Stomach smooth muscle (tissue), 2 donors: ENCODE data around the gene SETD5.

Experiments used
- H3K27ac ChIP-seq: one replicate; pipeline ENCODE4 v1.7.0; 2013; ENCODE audit warnings: mild to moderate bottlenecking, low read length, inconsistent platforms
- H3K27me3 ChIP-seq, 2 donors: one replicate each; pipeline ENCODE4 v1.7.0; 2013; ENCODE audit warnings: low read length in 2 of 2; ENCODE audit not compliant: insufficient read depth in 2 of 2, control insufficient read depth in 1 of 2
- H3K36me3 ChIP-seq, 2 donors: one replicate each; pipeline ENCODE4 v1.7.0; 2013; ENCODE audit warnings: low read length in 2 of 2; ENCODE audit not compliant: control insufficient read depth in 2 of 2, insufficient read depth in 2 of 2
- H3K4me1 ChIP-seq: one replicate; pipeline ENCODE4 v1.7.0; 2013; ENCODE audit warnings: low read length; ENCODE audit not compliant: control insufficient read depth, insufficient read depth
- H3K4me3 ChIP-seq, 2 donors: one replicate each; pipeline ENCODE4 v1.7.0; 2013; ENCODE audit warnings: low read length in 2 of 2
- H3K9ac ChIP-seq, 2 donors: one replicate each; pipeline ENCODE4 v1.7.0; 2013; ENCODE audit warnings: low read length in 2 of 2, mild to moderate bottlenecking in 1 of 2
- H3K9me3 ChIP-seq, 2 donors: one replicate each; pipeline ENCODE4 v1.7.0; 2013; ENCODE audit warnings: low read length in 2 of 2; ENCODE audit not compliant: control insufficient read depth in 2 of 2
- donor health status: healthy.
- donor health status: Pancreatic carcinoma.

The SETD5 gene

DNA sequence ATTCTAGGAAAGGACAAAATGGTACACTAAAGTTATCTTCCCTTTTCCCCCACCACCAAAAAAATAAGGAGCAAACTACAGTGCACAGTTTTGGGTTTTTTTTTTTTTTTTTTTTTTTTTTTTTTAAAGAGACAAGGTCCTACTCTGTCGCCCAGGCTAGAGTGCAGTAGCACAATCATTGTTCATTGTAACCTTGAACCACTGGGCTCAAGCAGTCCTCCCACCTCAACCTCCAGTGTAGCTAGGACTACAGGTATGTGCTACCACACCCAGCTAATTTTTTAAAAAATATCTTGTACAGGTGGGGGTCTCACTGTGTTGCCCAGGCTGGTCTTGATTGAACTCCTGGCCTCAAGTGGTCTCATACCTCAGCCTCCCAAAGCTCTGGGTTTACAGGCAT lies 14.9 kb downstream of the SETD5 start:
- Histone ChIP-seq H3K4me1 (peaks cover 10% of the 10 kb centered on the region), H3K27me3 (no peaks in the 10 kb centered on the region), H3K36me3 (peaks cover 0 to 2% of the 10 kb centered on the region in 2 donors), H3K27ac (no peak overlapping the region), H3K4me3 (peak overlapping the region in 1 of 2 donors; percentile 23), H3K9me3 (no peaks in the 10 kb centered on the region), H3K9ac (no peak overlapping the region)

DNA sequence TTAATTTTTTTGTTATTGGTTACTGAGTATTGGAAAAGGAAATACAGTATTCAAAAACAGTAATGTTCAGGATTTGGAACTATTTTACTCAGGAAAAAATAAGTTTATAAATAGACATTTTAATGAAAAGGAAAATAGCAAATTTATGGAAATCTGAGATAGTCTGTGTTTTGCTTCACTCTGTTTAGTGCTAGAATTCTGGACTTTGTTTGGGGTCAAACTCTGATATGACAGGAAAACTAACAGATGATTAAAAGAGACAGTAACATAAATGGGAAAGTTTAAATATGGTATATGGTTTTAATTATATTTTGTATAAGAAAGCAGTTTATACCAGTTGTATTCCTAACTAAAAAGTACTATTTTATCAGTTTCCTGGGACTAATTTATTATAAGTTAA lies 17.4 kb downstream of the SETD5 start:
- H3K27ac ChIP-seq, result no peak overlapping the region
- no peaks in the 10 kb centered on the region for H3K9me3 ChIP-seq
- H3K27me3 ChIP-seq, result no peaks in the 10 kb centered on the region
- no peak overlapping the region for H3K4me3 ChIP-seq
- peaks cover 0 to 2% of the 10 kb centered on the region in 2 donors for H3K36me3 ChIP-seq
- no peak overlapping the region for H3K9ac ChIP-seq
- H3K4me1 ChIP-seq, result peaks cover 7% of the 10 kb centered on the region

DNA sequence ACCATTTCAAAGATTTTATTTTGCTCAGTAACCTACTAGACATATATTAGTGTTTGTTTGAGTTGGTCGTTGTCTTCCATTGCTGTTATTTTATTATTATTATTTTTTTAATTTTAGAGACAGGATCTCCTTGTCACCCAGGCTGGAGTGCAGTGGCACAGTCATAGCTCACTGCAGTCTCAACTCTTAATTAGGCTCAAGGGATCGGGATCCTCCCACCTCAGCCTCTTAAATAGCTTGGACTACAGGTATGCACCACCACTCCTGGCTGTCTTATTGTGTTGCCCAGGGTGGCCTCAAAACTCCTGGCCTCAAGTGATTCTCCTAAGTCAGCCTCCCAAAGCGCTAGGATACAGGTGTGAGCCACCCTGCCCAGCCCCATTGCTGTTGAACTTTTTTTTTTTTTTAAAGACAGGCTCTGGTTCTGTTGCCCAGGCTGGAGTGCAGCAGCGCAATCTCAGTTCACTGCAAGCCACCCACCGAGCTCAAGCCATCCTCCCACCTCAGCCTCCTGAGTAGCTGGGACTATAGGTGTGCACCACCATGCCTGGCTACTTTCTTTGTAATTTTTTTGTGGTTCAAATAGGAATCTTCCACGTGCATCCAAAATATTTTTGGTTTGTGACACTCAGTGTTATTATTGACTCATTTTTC lies 18.2 kb downstream of the SETD5 start:
- no peak overlapping the region for H3K9ac ChIP-seq
- peaks cover 0 to 2% of the 10 kb centered on the region in 2 donors for H3K36me3 ChIP-seq
- peaks cover 7% of the 10 kb centered on the region for H3K4me1 ChIP-seq
- H3K27me3 ChIP-seq, result no peaks in the 10 kb centered on the region
- H3K9me3 ChIP-seq, result no peaks in the 10 kb centered on the region
- no peak overlapping the region for H3K27ac ChIP-seq
- no peak overlapping the region for H3K4me3 ChIP-seq

DNA sequence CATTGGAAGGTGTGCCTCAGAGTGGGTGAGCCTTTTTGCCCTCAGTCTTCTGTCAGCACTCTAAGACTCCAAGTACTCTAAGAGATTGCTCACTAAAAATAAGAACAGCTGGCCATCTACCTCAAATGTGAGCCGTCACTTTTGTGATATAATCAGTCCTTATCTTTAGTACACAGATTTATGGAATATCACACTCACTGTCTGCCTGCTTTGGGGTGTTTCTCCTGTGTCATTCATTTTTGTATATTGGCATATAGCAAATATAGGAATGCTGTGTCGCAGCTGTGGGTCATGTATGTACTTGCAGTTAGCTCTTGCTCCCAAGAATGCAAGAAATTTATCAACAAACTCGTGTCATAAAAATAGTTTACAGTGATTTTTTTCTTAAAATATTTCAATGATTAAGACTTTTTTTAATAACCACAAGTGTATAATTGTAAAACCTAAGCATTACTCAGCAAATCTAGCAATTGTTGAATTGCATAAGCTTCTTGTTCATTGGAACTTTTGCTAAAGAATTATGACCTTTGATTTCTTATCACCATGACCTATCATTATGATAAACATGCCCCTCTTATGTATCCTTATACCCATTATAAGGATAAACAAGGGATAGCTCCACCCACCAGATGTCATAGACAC lies 18.8 kb downstream of the SETD5 start:
- H3K27ac ChIP-seq, result no peak overlapping the region
- peaks cover 7% of the 10 kb centered on the region for H3K4me1 ChIP-seq
- no peaks in the 10 kb centered on the region for H3K9me3 ChIP-seq
- no peak overlapping the region for H3K4me3 ChIP-seq
- H3K27me3 ChIP-seq, result no peaks in the 10 kb centered on the region
- H3K9ac ChIP-seq, result no peak overlapping the region
- peaks cover 0 to 2% of the 10 kb centered on the region in 2 donors for H3K36me3 ChIP-seq

DNA sequence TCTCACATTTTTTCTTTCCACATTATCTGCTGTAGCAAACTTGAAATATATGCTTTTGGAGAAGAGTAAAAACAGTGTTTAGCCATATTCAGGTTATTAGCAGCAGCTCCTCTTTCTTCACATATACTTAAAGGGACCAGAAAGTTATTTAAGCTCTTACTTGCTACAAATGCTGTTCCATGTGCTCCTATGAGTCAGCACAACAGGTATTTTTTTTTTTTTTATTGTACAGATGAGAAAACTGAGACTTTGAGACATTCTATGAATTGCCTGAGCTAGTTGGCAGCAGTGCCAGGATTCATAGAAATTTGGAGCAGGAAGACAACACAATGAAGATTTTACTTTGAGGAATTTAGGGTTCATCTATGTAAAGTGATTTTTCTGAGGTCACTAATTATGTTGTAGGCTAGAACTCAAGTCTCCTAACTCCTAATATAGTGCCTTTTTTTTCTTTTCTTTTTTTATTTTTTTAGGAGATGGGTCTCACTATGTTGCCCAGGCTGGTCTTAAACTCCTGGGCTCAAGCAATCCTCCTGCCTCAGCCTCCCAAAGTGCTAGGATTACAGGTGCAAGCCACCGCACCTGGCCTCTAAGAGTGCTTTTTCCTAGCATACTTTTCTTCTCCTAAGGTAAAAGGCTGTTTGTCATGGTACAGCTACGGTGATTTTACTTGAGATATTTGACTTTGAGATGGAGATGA lies 23.6 kb downstream of the SETD5 start:
- Histone ChIP-seq H3K4me1 (peaks cover 14% of the 10 kb centered on the region), H3K27ac (no peak overlapping the region), H3K9me3 (no peaks in the 10 kb centered on the region), H3K27me3 (no peaks in the 10 kb centered on the region), H3K36me3 (no peaks in the 10 kb centered on the region), H3K4me3 (no peak overlapping the region), H3K9ac (no peak overlapping the region)

DNA sequence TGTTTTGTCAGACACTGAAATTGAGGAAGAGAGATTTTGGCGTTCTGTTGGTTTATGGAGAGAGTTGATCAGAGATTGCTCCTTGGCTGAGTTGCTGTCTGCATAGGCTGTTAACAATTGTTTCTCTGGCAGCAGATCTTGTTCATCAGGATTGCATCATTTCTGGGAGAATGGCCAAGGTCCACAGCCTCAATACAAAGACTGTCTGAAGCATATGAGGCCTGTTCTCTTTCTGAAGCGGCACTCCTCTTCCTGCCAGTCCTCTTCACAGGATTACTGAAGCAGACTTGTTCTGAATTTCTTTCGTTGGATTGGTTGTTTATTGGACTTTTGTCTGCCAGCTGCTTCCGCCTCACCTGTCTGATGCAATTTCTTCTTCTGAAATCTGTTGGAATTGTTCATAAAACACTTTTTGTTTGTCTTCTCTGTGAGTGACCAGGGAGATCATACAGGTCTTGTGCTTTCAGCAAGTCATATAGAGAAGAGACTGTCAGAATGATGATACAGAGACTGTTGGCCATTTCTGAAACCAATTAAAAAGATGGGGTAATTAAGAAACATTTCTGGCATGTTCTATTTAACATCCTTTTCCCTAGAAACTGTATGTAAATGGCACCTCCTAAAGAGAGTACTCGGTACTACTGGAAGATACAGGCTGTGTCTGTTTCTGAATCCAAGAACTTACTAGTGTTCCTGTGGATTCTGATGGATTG lies 25.5 kb downstream of the SETD5 start:
- Histone ChIP-seq H3K36me3 (peaks cover 10% of the 10 kb centered on the region in 2 donors), H3K9ac (peak overlapping the region; percentile 8 to 55), H3K27ac (peak overlapping the region; percentile 64), H3K9me3 (no peaks in the 10 kb centered on the region), H3K4me1 (peaks cover 11% of the 10 kb centered on the region), H3K4me3 (peak overlapping the region; percentile 2 to 9), H3K27me3 (no peaks in the 10 kb centered on the region)

DNA sequence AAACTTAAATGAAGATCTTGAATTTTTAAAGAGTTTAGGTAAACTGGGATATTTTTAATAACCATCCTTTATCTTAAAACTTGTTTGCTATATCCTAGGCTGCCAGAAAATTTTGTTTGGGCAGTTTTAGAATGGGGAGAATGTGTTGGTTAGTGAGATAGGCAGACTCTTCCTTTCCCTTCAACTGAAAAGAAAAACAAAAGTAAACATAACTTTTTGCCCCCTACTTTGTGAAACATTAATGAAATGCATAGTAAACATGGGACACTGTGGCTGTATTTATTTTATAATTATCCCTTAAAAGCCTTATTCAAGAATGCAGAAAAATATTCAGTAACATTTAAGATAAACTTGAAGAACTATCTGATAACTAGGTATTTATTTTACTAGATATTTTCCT lies 31.0 kb downstream of the SETD5 start:
- Histone ChIP-seq H3K9ac (no peak overlapping the region), H3K4me1 (peaks cover 4% of the 10 kb centered on the region), H3K9me3 (no peaks in the 10 kb centered on the region), H3K4me3 (no peak overlapping the region), H3K27ac (no peak overlapping the region), H3K27me3 (no peaks in the 10 kb centered on the region), H3K36me3 (peaks cover 43 to 48% of the 10 kb centered on the region in 2 donors)

DNA sequence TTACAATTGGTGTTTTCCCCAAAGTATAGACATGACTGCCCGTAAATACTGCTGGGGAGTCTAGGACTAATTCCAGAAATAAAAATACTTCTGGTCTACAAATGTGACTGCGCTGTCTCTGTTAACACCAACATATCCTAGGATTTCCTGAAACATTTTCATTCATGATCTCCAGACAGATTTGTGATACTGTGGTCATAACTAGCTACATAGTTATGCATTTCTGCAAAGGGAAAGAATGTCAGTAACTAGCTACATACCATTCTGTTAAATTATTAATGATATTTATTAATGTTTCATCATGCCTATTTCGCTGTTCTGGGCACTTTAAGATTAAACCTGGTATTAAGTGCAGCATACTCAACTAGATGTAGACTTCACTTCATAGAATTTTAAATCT lies 33.3 kb downstream of the SETD5 start:
- H3K4me3 ChIP-seq, result no peak overlapping the region
- no peaks in the 10 kb centered on the region for H3K27me3 ChIP-seq
- no peak overlapping the region for H3K9ac ChIP-seq
- H3K4me1 ChIP-seq, result no peaks in the 10 kb centered on the region
- H3K9me3 ChIP-seq, result no peaks in the 10 kb centered on the region
- peaks cover 66 to 68% of the 10 kb centered on the region in 2 donors for H3K36me3 ChIP-seq
- H3K27ac ChIP-seq, result no peak overlapping the region

DNA sequence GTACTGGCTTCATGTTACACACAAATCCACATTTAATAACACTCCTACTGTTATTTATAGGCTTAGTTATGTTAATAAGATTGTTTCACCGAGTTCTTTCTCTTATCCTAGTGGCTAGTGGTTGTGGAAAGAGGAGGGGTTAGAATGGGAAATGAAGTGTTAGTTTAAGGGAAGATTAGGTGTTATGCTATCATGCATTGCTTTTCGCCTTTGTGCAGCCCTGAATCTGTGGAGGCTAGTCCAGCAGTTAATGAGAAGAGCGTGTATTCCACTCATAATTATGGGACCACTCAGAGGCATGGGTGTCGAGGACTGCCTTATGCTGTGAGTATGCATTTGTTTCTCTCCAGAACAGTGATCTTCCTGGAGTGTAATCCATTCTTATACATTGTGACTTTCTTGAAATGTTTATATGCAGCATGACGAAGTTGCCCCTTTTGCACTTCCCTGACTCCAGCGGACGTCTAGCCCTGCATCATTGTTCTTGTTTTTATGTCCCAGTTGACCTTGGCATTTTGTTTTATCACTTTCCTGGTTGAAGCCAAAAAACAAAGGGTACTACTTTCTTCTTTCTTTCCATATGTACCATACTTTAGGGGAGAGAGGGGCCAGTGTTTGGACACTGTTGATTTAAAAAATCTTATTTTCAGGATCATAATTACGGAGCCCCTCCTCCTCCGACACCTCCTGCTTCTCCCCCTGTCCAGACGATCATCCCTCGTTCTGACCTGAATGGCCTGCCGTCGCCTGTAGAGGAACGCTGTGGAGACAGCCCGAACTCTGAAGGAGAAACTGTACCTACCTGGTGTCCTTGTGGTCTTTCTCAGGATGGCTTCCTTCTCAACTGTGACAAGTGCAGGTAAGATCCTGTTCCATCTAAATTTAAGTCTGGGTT lies 36.5 kb downstream of the SETD5 start:
- no peak overlapping the region for H3K9ac ChIP-seq
- no peak overlapping the region for H3K4me3 ChIP-seq
- no peaks in the 10 kb centered on the region for H3K4me1 ChIP-seq
- no peaks in the 10 kb centered on the region for H3K9me3 ChIP-seq
- H3K36me3 ChIP-seq, result peaks cover 68 to 73% of the 10 kb centered on the region in 2 donors
- no peaks in the 10 kb centered on the region for H3K27me3 ChIP-seq
- H3K27ac ChIP-seq, result no peak overlapping the region

DNA sequence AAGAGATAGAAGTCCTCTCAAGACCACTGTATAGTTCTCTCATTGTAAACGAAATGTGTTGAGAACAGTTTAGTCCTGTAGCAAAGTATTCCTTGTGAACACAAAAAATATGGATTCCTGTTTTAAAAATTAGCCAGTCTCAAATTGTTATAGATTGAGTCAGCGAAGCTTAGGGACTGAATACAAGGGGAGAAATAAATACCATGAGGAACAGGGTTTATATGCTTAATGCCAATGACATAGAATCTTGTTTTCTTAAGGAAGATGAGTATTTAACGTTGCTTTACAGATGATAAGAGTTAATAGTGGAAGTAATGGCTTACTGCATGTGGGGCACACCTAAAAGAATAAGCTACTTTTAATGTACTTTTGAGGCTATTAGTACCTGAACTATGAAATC lies 37.9 kb downstream of the SETD5 start:
- H3K36me3 ChIP-seq, result peaks cover 58 to 65% of the 10 kb centered on the region in 2 donors
- H3K4me1 ChIP-seq, result no peaks in the 10 kb centered on the region
- H3K9me3 ChIP-seq, result no peaks in the 10 kb centered on the region
- no peaks in the 10 kb centered on the region for H3K27me3 ChIP-seq
- no peak overlapping the region for H3K27ac ChIP-seq
- H3K4me3 ChIP-seq, result no peak overlapping the region
- no peak overlapping the region for H3K9ac ChIP-seq
